ENCODE measurements around the gene FAM47E.

FAM47E gene

GRCh38 chr4:76326515-76326914, 75.0 kb downstream of the FAM47E start:
- TF ChIP-seq EZH2phosphoT487 (IDR thresholded peaks at IDR 0.05; ENCODE audit: borderline replicate concordance) = no peak
- TF ChIP-seq, protein P1, sequence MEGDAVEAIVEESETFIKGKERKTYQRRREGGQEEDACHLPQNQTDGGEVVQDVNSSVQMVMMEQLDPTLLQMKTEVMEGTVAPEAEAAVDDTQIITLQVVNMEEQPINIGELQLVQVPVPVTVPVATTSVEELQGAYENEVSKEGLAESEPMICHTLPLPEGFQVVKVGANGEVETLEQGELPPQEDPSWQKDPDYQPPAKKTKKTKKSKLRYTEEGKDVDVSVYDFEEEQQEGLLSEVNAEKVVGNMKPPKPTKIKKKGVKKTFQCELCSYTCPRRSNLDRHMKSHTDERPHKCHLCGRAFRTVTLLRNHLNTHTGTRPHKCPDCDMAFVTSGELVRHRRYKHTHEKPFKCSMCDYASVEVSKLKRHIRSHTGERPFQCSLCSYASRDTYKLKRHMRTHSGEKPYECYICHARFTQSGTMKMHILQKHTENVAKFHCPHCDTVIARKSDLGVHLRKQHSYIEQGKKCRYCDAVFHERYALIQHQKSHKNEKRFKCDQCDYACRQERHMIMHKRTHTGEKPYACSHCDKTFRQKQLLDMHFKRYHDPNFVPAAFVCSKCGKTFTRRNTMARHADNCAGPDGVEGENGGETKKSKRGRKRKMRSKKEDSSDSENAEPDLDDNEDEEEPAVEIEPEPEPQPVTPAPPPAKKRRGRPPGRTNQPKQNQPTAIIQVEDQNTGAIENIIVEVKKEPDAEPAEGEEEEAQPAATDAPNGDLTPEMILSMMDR (conservative IDR thresholded peaks at IDR 0.05; ENCODE audit: low read length) = no peak
- H3K9ac ChIP-seq (ENCODE audit: low read depth, low read length, poor library complexity, severe bottlenecking) = no peak overlapping the region
- peaks cover 15% of the 10 kb centered on the region for H3K9me3 ChIP-seq (ENCODE audit: insufficient read depth, low read depth, low read length)
- no peaks in the 10 kb centered on the region for H3K27me3 ChIP-seq (ENCODE audit: insufficient read depth, low read length, poor library complexity, severe bottlenecking)
- H3F3A ChIP-seq (ENCODE audit: low read depth) = 0 out of 2 replicates have a peak, but pooled peaks cover 3% of the 10 kb centered on the region
- H3K4me1 ChIP-seq (ENCODE audit: insufficient read depth, low read length, poor library complexity, severe bottlenecking) = no peaks in the 10 kb centered on the region
- H3K4me2 ChIP-seq (ENCODE audit: low read depth, low read length, poor library complexity, severe bottlenecking) = no peak overlapping the region
- H3K79me2 ChIP-seq (ENCODE audit: insufficient read depth, low read length) = no peaks in the 10 kb centered on the region
- no peak overlapping the region for H3K4me3 ChIP-seq (ENCODE audit: low read length, poor library complexity, severe bottlenecking)
- H4K20me1 ChIP-seq (ENCODE audit: insufficient read depth, low read length, poor library complexity, severe bottlenecking) = no peaks in the 10 kb centered on the region
- no peaks in the 10 kb centered on the region for H3K36me3 ChIP-seq (ENCODE audit: insufficient read depth, low read length)
- no peak overlapping the region for H2AFZ ChIP-seq (ENCODE audit: low read length)
- H3K9me2 ChIP-seq (replicated peaks; ENCODE audit: low read depth, low read length) = no peaks in the 10 kb centered on the region
